ENCODE data around the gene P4HB.

The P4HB gene

GRCh38 chr17:81810476-81810875, 49.9 kb downstream of the P4HB start:
- no peak for TF ChIP-seq L3MBTL2 (conservative IDR thresholded peaks at IDR 0.05)
- ChIA-PET CTCF (no interaction called here), POLR2A (interaction anchor here (1.0 kb wide), 1 partner anchor 10 kb away, joined by 3 read pairs; no protein-coding TSS in a partner anchor)
- DNase-seq (ENCODE audit: extremely low spot score): no peak

- ChIA-PET CTCF (no interaction called here), POLR2A (no interaction called here)
- DNase-seq (ENCODE audit: extremely low spot score): no peak
- TF ChIP-seq LEF1 (IDR thresholded peaks at IDR 0.05; ENCODE audit: borderline replicate concordance) (no peak), ELF4 (IDR thresholded peaks at IDR 0.05) (no peak), ARNT (IDR thresholded peaks at IDR 0.05) (no peak), HDGF (IDR thresholded peaks at IDR 0.05; ENCODE audit: borderline replicate concordance) (no peak), ZNF384 (IDR thresholded peaks at IDR 0.05) (no peak), FOXK2 (IDR thresholded peaks at IDR 0.05) (no peak), SUZ12 (IDR thresholded peaks at IDR 0.05) (no peak), FOXM1 (IDR thresholded peaks at IDR 0.05; ENCODE audit: borderline replicate concordance) (no peak), FOXA1 (IDR thresholded peaks at IDR 0.05) (no peak), PKNOX1 (IDR thresholded peaks at IDR 0.05) (no peak), L3MBTL2 (conservative IDR thresholded peaks at IDR 0.05) (no peak)
Observed at GRCh38 chr17:81809556-81809998, 50.8 kb downstream of the P4HB start.

- TF ChIP-seq FOXM1 (IDR thresholded peaks at IDR 0.05; ENCODE audit: borderline replicate concordance): no peak
- TF ChIP-seq SP1 (IDR thresholded peaks at IDR 0.05): no peak
- TF ChIP-seq ZNF384 (IDR thresholded peaks at IDR 0.05): no peak
- TF ChIP-seq PKNOX1 (IDR thresholded peaks at IDR 0.05): no peak
- TF ChIP-seq TARDBP (IDR thresholded peaks at IDR 0.05): no peak
- no peak for TF ChIP-seq SUZ12 (IDR thresholded peaks at IDR 0.05)
- TF ChIP-seq FOXA1 (IDR thresholded peaks at IDR 0.05): no peak
- no peak for TF ChIP-seq BHLHE40 (IDR thresholded peaks at IDR 0.05; ENCODE audit: borderline replicate concordance)
- no peak for TF ChIP-seq ARNT (IDR thresholded peaks at IDR 0.05)
- TF ChIP-seq NFRKB (IDR thresholded peaks at IDR 0.05): no peak
- no peak for TF ChIP-seq HDGF (IDR thresholded peaks at IDR 0.05; ENCODE audit: borderline replicate concordance)
- no peak for TF ChIP-seq FOXK2 (IDR thresholded peaks at IDR 0.05)
- POLR2A ChIA-PET: interaction anchor here (3.7 kb wide), 1 partner anchor 24 kb away, joined by 18 read pairs; the partner anchor contains the start of genes MCRIP1 and PPP1R27
- DNase-seq (ENCODE audit: extremely low spot score): no peak
- CTCF ChIA-PET: interaction anchor here (1.2 kb wide), 1 partner anchor 24 kb away, joined by 7 read pairs; the partner anchor contains the start of gene MCRIP1
Observed at GRCh38 chr17:81808778-81809555, 51.4 kb downstream of the P4HB start.

GRCh38 chr17:81807839-81808238, 52.5 kb downstream of the P4HB start:
- no peak for DNase-seq (ENCODE audit: extremely low spot score)
- POLR2A ChIA-PET: interaction anchor here (1.4 to 3.7 kb wide), 2 partner anchors 17 to 26 kb away, joined by 4 to 18 read pairs; partner anchors contain the start of genes MCRIP1 and PPP1R27
- TF ChIP-seq PKNOX1 (IDR thresholded peaks at IDR 0.05): no peak
- TF ChIP-seq FOXA1 (IDR thresholded peaks at IDR 0.05): no peak
- no peak for TF ChIP-seq SUZ12 (IDR thresholded peaks at IDR 0.05)
- TF ChIP-seq FOXK2 (IDR thresholded peaks at IDR 0.05): no peak
- no peak for TF ChIP-seq ARNT (IDR thresholded peaks at IDR 0.05)
- CTCF ChIA-PET: interaction anchor here (1.0 to 1.2 kb wide), 2 partner anchors 25 to 61 kb away, joined by 4 to 7 read pairs; partner anchors contain the start of gene MCRIP1

GRCh38 chr17:81807210-81807719, 53.1 kb downstream of the P4HB start:
- TF ChIP-seq SUZ12 (IDR thresholded peaks at IDR 0.05) (no peak), SP1 (IDR thresholded peaks at IDR 0.05) (no peak), L3MBTL2 (conservative IDR thresholded peaks at IDR 0.05) (no peak), FOXA1 (IDR thresholded peaks at IDR 0.05) (no peak), FOXM1 (IDR thresholded peaks at IDR 0.05; ENCODE audit: borderline replicate concordance) (no peak), CTBP1 (IDR thresholded peaks at IDR 0.05; ENCODE audit: borderline replicate concordance) (no peak), ARNT (IDR thresholded peaks at IDR 0.05) (no peak), ZNF384 (IDR thresholded peaks at IDR 0.05) (no peak), FOXK2 (IDR thresholded peaks at IDR 0.05) (no peak), NFRKB (IDR thresholded peaks at IDR 0.05) (no peak), BHLHE40 (IDR thresholded peaks at IDR 0.05; ENCODE audit: borderline replicate concordance) (no peak)

GRCh38 chr17:81806461-81807209, 53.7 kb downstream of the P4HB start:
- DNase-seq (ENCODE audit: extremely low spot score): no peak
- TF ChIP-seq SP1 (IDR thresholded peaks at IDR 0.05) (no peak), ARNT (IDR thresholded peaks at IDR 0.05) (no peak), HDGF (IDR thresholded peaks at IDR 0.05; ENCODE audit: borderline replicate concordance) (no peak), NFRKB (IDR thresholded peaks at IDR 0.05) (no peak), TARDBP (IDR thresholded peaks at IDR 0.05) (no peak), ELF4 (IDR thresholded peaks at IDR 0.05) (no peak), FOXM1 (IDR thresholded peaks at IDR 0.05; ENCODE audit: borderline replicate concordance) (no peak), PKNOX1 (IDR thresholded peaks at IDR 0.05) (no peak), L3MBTL2 (conservative IDR thresholded peaks at IDR 0.05) (no peak), ZNF384 (IDR thresholded peaks at IDR 0.05) (no peak), SUZ12 (IDR thresholded peaks at IDR 0.05) (no peak), FOXA1 (IDR thresholded peaks at IDR 0.05) (no peak), FOXK2 (IDR thresholded peaks at IDR 0.05) (no peak), BHLHE40 (IDR thresholded peaks at IDR 0.05; ENCODE audit: borderline replicate concordance) (no peak)
- CTCF ChIA-PET: interaction anchor here (1.0 kb wide), 1 partner anchor 63 kb away, joined by 4 read pairs; no protein-coding TSS in a partner anchor
- POLR2A ChIA-PET: interaction anchor here (1.4 to 3.7 kb wide), 2 partner anchors 18 to 27 kb away, joined by 4 to 18 read pairs; partner anchors contain the start of genes MCRIP1 and PPP1R27

More at GRCh38 chr17:81807210-81807719, 53.1 kb downstream of the P4HB start:
- CTCF ChIA-PET: interaction anchor here (1.0 kb wide), 1 partner anchor 62 kb away, joined by 4 read pairs; no protein-coding TSS in a partner anchor
- POLR2A ChIA-PET: interaction anchor here (1.4 to 3.7 kb wide), 2 partner anchors 18 to 26 kb away, joined by 4 to 18 read pairs; partner anchors contain the start of genes MCRIP1 and PPP1R27
- DNase-seq (ENCODE audit: extremely low spot score): no peak
